K562 (cell line): ENCODE measurements around the gene CSKMT. TPM values are rescaled to one million over a fixed set of nuclear protein-coding genes. Genes with fewer than 3 reads are reported as not detected.
A peak's percentile ranks its signal among the peaks of the same experiment; 100 is the strongest.

ENCODE experiments used
- CBX1 ChIP-seq: sonication (generic); IDR thresholded peaks from 2 replicates; pipeline ENCODE4 v1.6.1; 2016; ENCODE audit warnings: antibody characterized with exemption, low read depth, mild to moderate bottlenecking
- CLOCK ChIP-seq: fragments of 250-450 bp; sonication (Bioruptor Pico); IDR thresholded peaks from 2 replicates; pipeline ENCODE4 v1.4.0; 2020; ENCODE audit warnings: mild to moderate bottlenecking, moderate library complexity, borderline replicate concordance
- ELF4 ChIP-seq: fragments of 450-650 bp; formaldehyde crosslinking; IDR thresholded peaks from 2 replicates; pipeline ENCODE4 v1.4.0; 2022; ENCODE audit warnings: missing genetic modification characterization
- EZH2 ChIP-seq: IDR thresholded peaks from 2 replicates; pipeline ENCODE4 v1.6.1; 2012; ENCODE audit warnings: low read depth, mild to moderate bottlenecking, inconsistent platforms, low read length, borderline replicate concordance
- HNRNPK ChIP-seq: fragments of 200-400 bp; formaldehyde crosslinking; IDR thresholded peaks from one replicate; pipeline ENCODE4 v1.6.1; 2018; ENCODE audit warnings: mild to moderate bottlenecking, low read depth, low read length; ENCODE audit not compliant: poor library complexity, severe bottlenecking
- HNRNPLL ChIP-seq: fragments of 200-400 bp; formaldehyde crosslinking; IDR thresholded peaks from 2 replicates; pipeline ENCODE4 v1.6.1; 2017; ENCODE audit warnings: low read length, low read depth, mild to moderate bottlenecking; ENCODE audit not compliant: poor library complexity, severe bottlenecking
- NFYB ChIP-seq: IDR thresholded peaks from 2 replicates; pipeline ENCODE4 v1.6.1; 2011; ENCODE audit warnings: mild to moderate bottlenecking, moderate library complexity; ENCODE audit not compliant: insufficient read length; ENCODE audit errors: extremely low read depth
- POLR2AphosphoS5 ChIP-seq: IDR thresholded peaks from 2 replicates; pipeline ENCODE4 v1.6.1; 2011; ENCODE audit warnings: mild to moderate bottlenecking, low read depth, low read length, moderate library complexity; ENCODE audit not compliant: control insufficient read depth, insufficient read depth
- SRSF9 ChIP-seq: fragments of 200-400 bp; formaldehyde crosslinking; IDR thresholded peaks from 2 replicates; pipeline ENCODE4 v1.6.1; 2017; ENCODE audit warnings: low read depth, low read length, borderline replicate concordance
- TEAD4 ChIP-seq, 2 experiments: sonication (generic) in 1 of 2; formaldehyde crosslinking in 1 of 2; IDR thresholded peaks; 2 replicates each; pipeline versions ENCODE4 v1.6.1 to v1.8.0; 2012 to 2022; ENCODE audit warnings: borderline replicate concordance in 1 of 2, inconsistent platforms in 1 of 2, low read length in 1 of 2, mild to moderate bottlenecking in 1 of 2, missing genetic modification reagents in 1 of 2
- UBTF ChIP-seq, 2 experiments: IDR thresholded peaks; 2 replicates each; pipeline ENCODE4 v1.6.1; 2012; ENCODE audit warnings: improper control_type of control experiment in 2 of 2, low read depth in 2 of 2, low read length in 2 of 2, borderline replicate concordance in 1 of 2
- ZBTB34 ChIP-seq: fragments of 250-450 bp; sonication (Bioruptor Pico); IDR thresholded peaks from 2 replicates; pipeline ENCODE4 v1.8.0; 2021; ENCODE audit warnings: mild to moderate bottlenecking, moderate library complexity
- ZBTB7A ChIP-seq: IDR thresholded peaks from 2 replicates; pipeline ENCODE4 v1.6.1; 2011; ENCODE audit warnings: low read depth, mild to moderate bottlenecking, low read length, moderate library complexity, borderline replicate concordance; ENCODE audit not compliant: control insufficient read depth
- ZC3H4 ChIP-seq: sonication (generic); formaldehyde crosslinking; IDR thresholded peaks from 2 replicates; pipeline ENCODE4 v1.9.0; 2021; ENCODE audit warnings: missing genetic modification reagents, borderline replicate concordance
- ZNF253 ChIP-seq: fragments of 250-450 bp; sonication (Bioruptor Pico); conservative IDR thresholded peaks from 2 replicates; pipeline ENCODE4 v1.6.1; 2021; ENCODE audit warnings: mild to moderate bottlenecking
- ZNF395 ChIP-seq: fragments of 200-800 bp; sonication (Bioruptor generic); IDR thresholded peaks from 2 replicates; pipeline ENCODE4 v1.6.1; 2017; ENCODE audit warnings: missing genetic modification characterization, missing compliant biosample characterization
- polyA plus RNA-seq, 8 experiments: library from polyadenylated mRNA; depleted of rRNA in 4 of 8; stranded (reverse) in 5 of 8; unstranded in 3 of 8; fragments of >200 nt; fragmentation: Nextera tagmentation in 2 of 8; fragmentation: Illumina TruSeq in 1 of 8; extraction: Ambion mirVana in 2 of 8; extraction: Trizol in 1 of 8; gene quantifications; 2 replicates each; pipeline versions ENCODE4 v1.2.1 to v1.2.3, GENCODE V29; 2011 to 2014; ENCODE audit warnings: inconsistent platforms in 1 of 8, missing spikeins in 1 of 8
- total RNA-seq, 7 experiments: library from RNA; depleted of rRNA in 6 of 7; stranded (reverse); fragments of >200 nt in 6 of 7; fragmentation: Illumina TruSeq in 2 of 7; extraction: Trizol in 2 of 7; gene quantifications; 2 replicates each; pipeline versions ENCODE4 v1.2.1 to v1.2.3, GENCODE V29; 2011 to 2021; ENCODE audit warnings: low replicate concordance in 1 of 7

The CSKMT gene
- total and polyA plus RNA-seq, 9 of the 15 experiments (the other 6 are each of a cell fraction or from before 2014, with no cell fraction given): 10.3 to 108 (median 27.2) TPM

- TF ChIP-seq NFYB (peak; percentile 56), POLR2AphosphoS5 (peak; percentile 95), ELF4 (CRISPR knock-in tag) (0 out of 2 replicates have a peak, but pooled peaks have one; percentile 13), TEAD4 (IDR thresholded peaks at IDR 0.05; ENCODE audit: low read length) (peak; percentile 60; the same call in 1 of the 2 replicates), TEAD4 (CRISPR knock-in tag; IDR thresholded peaks at IDR 0.05; ENCODE audit: borderline replicate concordance) (no peak), UBTF (IDR thresholded peaks at IDR 0.05; ENCODE audit: borderline replicate concordance in 1 of 2, low read depth in 2 of 2, low read length in 2 of 2) (peak in 1 of 2 experiments; percentile 21; a peak in 1 of 4 replicates), EZH2 (no peak), SRSF9 (no peak), CLOCK (CRISPR knock-in tag) (no peak), ZNF395 (CRISPR knock-in tag) (0 out of 2 replicates have a peak, but pooled peaks have one; percentile 18), ZBTB34 (CRISPR knock-in tag) (no peak), ZNF253 (CRISPR knock-in tag) (no peak), CBX1 (0 out of 2 replicates have a peak, but pooled peaks have one; percentile 26), ZBTB7A (peak; percentile 68; the same call in 1 of the 2 replicates), ZC3H4 (CRISPR knock-in tag) (0 out of 2 replicates have a peak, but pooled peaks have one; percentile 36), HNRNPK (no peak), HNRNPLL (peak; percentile 62)
These were observed 18.9 kb upstream of the CSKMT start, which contains the start of gene GANAB (continued) for GRCh38 chr11:62645946-62646824.
